GM18858 (cell line): ENCODE measurements around the gene CCNJ.
"Not testable (repeated sequence)": the region's sequence is repeated elsewhere in the genome, so short reads cannot be mapped to it uniquely, and the experiment has no call there.

ENCODE experiments used
- ATAC-seq: cut with Tn5 transposase; IDR thresholded peaks from one replicate; pipeline ENCODE4 v1.9.1; 2021; ENCODE audit not compliant: unreplicated experiment

CCNJ gene, protein sequence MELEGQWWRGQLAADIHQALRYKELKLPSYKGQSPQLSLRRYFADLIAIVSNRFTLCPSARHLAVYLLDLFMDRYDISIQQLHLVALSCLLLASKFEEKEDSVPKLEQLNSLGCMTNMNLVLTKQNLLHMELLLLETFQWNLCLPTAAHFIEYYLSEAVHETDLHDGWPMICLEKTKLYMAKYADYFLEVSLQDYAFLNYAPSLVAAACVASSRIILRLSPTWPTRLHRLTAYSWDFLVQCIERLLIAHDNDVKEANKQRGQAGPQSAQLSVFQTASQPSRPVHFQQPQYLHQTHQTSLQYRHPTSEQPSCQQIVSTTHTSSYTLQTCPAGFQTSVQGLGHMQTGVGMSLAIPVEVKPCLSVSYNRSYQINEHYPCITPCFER

DNA sequence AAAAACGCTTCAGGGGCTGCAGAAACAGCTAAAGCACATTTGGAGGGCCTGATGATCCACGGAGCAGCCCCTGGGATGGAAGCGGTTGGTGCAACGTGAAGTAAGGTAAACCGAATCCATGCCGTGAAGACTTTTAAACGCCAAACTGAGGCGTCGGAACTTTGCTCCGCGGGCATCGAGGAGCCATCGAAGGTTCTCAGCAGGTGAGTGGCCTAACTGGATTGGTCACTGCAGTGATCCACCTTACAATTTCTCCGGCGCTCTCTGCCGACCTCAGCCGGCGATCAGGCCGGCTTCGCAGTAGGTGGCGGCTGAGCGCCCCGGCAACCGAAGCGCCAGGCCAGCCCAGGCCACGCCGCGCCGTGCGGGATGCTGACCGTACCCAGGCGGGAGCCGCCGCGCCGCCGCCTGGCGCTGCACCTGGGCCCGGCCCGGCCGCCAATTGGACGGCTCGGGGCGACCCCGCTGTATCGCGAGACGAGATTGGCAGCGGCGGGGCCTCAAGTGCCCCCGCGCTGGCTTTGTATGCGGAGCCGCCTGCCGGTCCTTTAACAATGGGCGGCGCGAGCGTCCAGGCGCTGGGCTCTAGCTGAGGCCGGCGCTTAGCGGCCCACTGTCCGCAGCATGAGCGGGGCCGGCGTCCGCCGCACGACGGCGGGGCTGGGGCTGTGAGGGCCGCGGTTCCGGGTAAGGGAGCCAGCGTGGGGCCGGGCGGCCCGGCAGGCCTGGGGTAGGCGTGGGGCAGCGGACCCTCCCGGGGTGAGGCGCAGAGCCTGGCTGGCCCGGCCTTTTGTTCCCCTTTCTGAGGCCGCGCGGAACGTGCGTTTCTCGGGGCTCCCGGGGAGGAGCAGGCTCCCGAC is at the start of gene CCNJ:
Gene CCNJ (plus strand): TSS at position 551 of the 860 bp plus-strand sequence. CDS start 811 bp downstream, outside the sequence.
- peak; percentile 76 for ATAC-seq

DNA sequence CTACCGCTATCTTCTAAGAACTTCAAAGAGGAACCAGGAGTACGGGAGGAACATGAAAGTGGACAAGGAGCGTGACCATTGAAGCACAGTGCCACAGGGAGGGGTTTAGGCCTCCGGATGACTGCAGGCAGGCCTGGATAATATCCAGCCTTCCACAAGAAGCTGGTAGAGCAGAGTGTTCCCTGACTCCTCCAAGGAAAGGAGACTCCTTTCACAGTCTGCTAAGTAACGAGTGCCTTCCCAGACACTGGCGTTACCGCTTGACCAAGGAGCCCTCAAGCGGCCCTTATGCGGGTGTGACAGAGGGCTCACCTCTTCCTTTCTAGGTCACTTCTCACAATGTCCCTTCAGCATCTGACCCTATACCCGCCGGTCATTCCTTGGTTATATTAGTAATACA is 49.0 kb upstream of the CCNJ start:
- not testable (repeated sequence) for ATAC-seq

DNA sequence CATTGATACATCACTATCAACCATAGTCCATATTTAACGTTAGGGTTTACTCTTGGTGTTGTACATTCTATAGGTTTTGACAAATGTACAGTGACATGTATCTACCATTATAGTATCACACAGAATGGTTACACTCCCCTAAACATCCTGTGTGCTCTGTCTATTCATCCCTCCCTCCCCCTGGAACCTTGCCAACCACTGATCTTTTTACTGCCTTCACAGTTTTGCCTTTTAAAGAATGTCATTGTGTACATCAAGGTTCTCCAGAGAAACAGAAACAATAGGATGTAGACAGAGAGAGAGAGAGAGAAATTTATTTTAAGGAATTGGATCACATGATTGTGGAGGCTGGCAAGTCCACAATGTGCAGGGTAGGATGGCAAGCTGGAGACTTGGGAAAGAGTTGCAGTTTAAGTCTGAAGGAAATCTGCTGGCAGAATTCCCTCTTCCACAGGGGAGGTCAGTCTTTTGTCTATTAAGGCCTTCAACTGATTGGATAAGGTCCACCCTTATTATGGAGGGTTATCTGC is 45.1 kb upstream of the CCNJ start:
- no peak for ATAC-seq

DNA sequence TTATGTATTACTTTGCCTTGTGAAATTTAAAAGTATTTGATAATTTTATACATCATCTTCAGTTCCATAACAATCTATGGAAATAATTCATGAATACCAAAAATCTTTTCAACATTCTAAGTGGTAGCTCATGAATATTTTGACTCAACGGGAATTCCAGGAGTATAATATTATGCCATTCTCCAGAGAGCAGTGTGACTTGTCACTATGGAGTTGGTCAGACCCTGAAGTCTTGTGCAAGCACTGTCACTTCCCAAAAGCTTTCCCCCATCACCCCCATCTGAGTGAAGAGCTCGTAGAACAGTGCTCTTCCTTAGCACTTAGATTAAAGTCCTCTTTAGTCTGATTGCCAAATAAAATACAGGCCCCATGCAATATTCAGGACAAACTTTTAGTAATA is 29.4 kb upstream of the CCNJ start:
- no peak for ATAC-seq

DNA sequence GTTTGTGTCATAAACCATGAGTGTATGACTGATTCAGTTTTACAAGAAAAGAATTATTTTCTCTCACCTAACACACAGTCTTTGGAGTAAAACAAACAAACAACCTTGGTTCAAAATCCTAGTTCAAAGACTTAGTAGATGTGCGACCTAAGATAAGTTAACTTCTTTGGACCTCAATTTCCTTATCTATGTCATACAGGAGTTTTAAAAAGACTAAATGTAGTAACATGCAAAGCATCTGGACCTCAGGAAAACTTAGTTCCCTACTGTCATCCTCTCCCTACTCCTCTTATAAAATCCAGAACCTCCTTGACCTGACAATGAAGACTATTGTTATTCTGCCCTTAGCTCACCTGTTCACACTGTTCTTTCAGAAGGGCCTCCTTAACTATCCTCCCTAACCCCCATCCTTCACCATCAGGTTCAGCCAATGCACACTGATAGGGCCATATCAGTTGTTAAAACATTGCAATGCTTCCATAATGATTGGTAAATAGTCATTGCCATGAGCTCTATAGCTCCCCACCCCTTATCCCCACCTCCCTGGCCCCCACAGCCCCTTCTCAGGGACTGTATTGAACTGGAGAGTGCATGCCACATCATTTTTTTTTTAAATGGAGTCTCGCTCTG is 28.8 kb upstream of the CCNJ start:
- ATAC-seq = no peak

DNA sequence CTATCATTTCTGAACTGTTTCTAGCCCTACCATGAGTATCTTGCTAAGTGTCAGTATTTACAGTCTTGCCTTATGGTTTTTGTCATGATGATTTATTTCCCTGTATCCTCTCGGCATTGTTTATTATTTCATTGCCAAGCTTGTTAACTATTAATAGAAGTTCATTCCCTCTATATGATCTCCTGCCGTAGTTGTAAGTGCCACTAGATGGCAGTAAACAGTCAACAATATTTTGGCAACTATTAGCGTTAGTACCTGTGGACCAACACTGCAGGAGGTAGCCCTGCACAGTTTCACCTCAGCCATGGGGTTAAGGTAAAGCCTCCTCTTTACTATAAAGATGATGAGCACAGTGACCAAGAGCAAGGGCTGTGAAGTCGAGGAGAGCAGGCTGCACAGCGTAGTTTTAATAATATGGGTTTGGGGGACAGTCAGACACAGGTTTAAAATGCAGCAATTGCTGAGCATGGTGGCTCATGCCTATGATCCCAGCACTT is 26.1 kb upstream of the CCNJ start:
- ATAC-seq = peak; percentile 68

DNA sequence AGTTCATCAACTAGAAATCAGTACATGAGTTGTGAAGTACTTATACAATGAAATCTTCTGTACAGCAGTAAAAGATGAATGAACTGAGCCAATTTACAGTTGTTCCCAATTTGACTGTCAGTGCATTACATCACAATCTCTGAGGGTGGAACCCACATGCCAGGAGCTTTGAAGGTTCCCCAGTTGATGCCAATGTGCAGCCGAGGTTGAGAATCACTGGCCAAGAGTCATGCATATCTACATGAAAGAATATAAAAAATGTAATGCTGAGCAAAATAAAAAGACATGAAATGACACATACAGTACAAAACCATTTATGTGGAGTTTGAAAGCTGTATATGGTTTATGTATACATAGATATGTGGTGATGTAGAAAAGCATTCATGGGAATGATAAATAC is 22.1 kb upstream of the CCNJ start:
- ATAC-seq = no peak

DNA sequence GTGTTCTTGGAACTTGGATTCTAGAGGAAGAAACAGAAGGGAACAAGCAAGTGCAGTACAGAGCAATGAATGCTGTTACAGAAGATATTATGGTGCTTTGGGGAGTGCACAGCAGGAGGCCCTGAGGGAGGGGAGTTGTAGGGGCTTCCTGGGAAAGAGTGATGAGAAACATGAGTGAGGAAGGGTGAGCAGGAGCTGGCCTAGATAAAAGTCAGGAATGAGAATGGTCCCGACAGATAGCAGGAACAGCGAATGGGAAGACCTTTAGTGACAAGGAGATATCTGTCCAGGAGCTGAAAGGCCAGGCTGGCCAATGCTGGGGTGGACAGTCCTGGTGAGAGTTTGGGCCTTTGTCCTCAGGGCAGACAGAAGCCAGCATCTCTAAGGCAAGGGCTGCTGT is 20.6 kb upstream of the CCNJ start:
- ATAC-seq = no peak

DNA sequence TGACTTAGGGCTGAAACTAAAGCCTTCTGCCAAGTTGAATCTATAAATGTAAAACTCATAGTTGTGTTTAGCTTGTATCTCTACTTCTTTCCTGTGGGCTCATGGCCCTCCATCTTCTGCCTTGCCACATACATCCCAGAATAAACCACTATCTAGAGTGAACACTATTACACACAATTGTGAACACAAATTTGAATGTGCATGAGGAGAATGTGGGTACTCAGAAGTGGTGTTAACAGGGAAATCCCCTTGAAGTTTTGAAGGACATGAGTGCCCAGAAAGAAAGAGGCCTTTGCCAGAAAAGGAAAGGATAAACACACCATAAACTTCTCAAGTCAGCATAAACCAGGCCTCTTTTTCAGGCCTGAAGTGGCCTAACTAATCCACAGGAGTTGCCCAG is 20.2 kb upstream of the CCNJ start:
- no peak for ATAC-seq

DNA sequence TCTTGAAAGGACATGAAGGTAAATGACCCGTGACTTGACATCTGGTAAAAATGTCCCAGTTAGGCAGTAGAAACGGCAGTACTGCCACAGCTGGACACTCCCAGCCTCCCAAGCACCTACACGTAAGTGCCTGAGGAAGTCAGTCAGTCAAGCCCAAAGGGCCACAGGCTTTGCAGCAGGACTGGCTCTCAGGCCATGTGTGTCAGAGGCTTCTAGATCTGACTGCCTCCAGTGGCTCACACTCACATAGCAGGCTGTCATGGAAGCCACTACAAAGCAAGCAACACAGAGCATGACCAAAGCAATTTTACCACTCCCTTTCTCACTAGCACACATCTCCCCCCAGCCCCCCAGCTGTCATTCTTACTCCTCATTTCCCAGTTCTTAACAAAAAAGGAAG is 17.8 kb upstream of the CCNJ start:
- no peak for ATAC-seq

DNA sequence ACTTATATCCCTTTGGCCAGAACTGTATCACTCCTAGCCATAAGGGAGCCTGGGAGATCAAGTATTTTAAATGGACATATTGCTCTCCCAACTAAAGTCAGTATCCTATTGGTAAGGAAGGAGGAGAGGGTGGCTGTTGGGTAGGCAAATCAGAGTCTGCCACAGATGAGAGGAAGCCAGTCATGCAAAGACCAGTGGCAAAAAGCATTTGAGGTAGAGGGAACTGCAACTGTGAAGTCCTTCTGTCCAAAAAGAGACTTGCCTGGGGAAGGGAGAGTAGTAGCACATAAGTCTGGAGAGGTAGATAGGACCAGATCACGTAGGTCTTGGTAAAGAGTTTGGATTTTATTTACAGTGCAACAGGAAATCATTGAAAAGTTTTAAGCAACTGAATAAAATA is 8.8 kb upstream of the CCNJ start:
- no peak for ATAC-seq

DNA sequence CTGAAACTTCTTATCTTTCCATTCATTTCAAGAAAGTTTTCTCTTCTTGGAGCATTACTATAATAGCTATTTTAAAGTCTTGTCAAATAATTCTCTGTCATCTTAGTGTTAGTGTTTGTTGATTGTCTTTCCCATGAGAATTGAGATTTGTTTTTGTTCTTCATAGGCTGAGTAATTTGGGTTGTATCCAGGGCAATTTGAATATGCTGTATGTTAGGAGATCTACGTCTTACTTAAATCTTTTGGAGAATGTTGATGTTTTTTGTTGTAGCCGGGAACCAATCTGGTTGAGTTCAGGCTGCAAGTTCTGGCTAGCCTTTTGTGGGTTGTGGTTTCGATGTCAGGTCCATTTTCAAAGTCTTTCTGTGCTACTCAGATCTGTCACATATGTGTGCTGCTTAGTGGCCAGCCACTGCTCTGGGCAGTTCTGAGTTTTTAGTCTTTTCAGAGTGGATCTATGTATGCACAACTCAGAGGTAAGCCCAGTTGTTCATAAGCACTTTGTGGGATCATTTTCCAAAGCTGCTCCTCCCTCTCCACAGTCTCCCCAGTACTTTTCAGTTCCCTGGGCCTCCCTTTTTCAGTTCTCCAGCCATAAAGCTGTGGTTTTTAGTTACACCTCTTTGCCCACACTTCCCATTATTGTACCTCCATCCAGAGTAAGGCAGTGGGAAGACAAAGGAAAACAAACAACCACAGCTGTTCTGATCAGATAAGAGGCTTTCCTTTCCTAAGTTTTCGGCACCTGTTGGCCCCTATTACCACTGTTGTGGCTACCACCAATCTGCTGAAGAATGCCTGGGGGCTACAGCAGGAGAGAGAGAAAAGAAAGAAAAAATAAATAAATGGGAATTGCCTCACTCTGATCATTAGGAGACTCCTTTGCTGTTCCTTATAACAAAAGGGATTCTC is 4.7 kb upstream of the CCNJ start:
- no peak for ATAC-seq

DNA sequence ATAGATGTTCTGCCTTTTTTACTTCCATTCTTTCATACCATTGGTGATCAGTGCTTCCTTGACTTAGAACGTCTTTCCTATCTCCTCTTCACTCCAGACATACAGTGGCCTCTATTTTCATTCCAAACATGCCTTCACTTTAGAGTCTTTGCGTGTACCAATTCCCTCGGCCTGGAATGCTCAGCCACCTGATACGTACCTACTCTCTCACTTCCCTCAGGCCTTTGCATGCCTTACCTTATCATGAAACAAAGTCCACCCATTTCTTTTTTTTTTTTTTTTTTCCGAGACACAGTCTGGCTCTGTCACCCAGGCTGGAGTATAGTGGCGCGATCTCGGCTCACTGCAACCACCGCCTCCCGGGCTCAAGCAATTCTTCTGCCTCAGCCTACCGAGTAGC is 2.2 kb upstream of the CCNJ start:
- no peak for ATAC-seq

DNA sequence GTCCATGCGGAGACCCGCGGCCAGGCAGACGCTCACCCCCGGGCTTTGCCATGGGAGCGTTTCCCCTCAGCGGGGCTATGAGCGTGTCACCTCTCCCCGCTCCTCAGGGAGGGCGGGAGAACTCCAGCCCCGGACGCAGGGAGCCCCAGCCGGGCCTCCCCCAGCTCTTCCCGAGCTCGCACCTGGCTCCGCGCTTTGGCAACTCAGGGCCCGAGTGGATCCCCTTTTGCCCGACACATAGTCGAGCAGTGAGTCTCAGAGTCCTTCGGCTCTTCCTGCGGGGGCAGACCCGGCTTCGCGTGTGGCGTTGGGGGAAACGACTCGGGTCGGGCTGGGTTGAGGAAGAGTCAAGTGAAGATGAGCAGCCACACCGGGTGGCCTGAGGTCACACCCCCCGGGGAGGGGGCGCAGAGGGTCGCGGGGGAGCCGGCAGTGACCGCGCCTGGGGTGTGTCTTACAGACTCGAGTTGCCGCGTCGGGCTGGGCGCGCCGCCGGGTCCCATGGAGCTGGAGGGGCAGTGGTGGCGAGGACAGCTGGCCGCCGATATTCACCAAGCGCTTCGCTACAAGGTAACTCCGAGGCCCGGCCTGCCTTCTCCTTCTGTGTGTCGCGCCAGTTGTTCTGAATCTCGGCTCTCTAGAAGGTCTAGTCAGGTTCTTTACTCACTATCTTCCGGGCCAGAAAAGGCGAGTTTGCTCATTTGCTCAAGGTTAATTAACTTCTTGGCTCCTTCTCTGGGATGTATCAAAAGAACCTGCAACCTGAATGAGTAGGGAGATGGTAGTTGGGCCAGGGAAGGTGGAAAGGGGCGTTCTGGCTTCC is 721 bp downstream of the CCNJ start:
- ATAC-seq = peak; percentile 17

DNA sequence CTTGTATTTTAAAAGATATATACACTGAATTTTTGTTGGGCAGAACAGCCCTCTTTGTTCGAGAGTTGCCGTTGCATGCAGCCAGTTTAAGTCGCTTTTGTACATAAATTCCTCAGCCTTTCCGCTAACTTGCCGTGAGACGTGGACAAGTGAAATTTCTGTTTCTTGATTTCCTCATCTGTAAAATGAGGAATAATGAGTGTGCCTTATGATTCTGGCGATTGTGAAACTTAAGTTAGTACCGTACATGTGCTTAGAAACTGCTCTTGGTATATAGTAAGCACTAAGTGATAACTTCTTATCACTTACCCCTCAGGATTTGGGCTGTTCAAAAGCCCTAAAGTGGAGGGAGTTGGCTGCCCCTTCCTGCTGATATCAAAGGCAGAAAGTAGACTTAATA is 1.4 kb downstream of the CCNJ start:
- no peak for ATAC-seq

DNA sequence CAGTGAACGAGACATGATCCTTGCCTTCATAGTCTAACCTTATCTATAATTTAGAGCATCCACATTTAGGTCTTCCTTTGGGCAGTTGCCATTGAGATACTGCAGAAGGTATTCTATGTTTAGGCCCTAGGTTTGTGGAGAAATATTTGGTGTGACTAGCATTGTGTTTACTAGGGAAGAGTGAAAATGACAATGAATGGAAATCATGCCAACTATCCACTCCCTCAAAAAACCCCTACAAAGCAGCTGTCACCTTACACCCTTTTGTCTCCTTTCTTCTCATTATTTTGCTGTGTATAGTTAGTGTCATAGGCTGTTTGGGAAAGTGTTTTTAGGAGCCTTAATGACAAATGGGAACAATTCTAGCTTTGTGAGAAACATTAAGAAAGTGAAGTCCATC is 3.2 kb downstream of the CCNJ start:
- no peak for ATAC-seq

DNA sequence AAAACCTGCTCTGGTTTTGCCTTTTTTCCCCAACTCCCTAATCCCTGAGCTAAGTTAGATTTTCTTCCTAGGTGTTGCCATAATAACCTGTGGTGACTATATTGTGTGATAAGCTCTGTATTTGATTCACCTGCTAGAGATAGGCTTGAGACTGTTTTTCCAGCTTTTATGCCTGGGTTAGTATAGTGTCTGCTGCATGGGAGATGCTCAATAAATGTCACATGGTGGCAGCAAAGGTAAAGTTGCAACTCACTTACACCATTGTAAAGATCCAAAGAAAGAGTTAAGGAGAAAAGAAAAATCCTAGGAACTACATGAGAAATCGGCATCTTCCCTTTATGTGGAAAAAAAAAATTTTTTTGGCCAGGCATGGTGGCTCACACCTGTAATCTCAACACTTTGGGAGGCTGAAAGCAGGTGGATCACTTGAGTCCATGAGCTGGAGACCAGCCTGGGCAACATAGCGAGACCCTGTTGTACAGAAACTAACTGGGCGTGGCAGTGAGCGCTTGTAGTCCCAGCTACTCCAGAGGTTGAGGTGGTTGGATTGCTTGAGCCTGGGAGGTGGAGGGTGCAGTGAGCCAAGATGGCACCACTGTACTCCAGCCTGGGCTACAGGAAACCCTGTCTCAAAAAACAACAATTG is 3.7 kb downstream of the CCNJ start:
- no peak for ATAC-seq

DNA sequence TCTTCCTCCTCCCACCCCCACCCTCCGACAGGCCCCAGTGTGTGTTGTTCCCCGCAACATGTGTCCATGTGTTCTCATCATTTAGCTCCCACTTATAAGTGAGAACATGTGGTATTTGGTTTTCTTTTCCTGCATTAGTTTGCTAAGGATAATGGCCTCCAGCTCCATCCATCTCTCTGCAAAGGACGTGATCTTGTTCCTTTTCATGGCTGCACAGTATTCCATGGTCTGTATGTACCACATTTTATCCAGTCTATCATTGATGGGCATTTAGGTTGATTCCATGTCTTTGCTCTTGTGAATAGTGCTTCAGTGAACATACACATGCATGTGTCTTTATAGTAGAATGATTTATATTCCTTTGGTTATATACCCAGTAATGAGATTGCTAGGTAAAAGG is 4.5 kb downstream of the CCNJ start:
- ATAC-seq = not testable (repeated sequence)

DNA sequence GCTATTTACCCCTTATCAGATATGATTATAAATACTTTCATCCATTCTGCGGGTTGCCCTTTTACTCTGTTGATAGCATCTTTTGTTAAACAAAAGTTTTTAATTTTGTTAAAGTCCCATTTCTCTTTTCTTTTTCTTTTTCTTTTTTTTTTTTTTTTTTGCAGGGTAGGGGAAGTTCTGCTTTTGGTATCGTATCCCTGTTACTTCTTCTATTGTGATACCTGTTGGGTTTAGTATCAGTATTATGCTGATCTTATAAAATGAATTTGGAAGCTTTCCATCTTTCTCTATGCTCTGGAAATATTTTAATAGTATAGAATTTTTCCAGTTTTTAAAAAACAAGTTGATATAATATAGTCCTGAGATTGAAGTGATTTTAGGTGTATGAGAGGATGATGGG is 6.0 kb downstream of the CCNJ start:
- no peak for ATAC-seq
